CD4-positive, alpha-beta memory T cell (primary cell): ENCODE data around the gene DGKB. TPM values are rescaled to one million over a fixed set of nuclear protein-coding genes. Genes with fewer than 3 reads are reported as not detected.

Source experiments
- CTCF ChIA-PET: fragments of 350-600 bp; sonication (Branson Sonifier 250); formaldehyde crosslinking; loops from one replicate; lab custom pipeline; 2021; ENCODE audit warnings: inconsistent platforms; ENCODE audit not compliant: partially characterized antibody; lab: Charles Lee
- POLR2A ChIA-PET: fragments of 350-600 bp; sonication (Branson Sonifier 250); formaldehyde crosslinking; loops from one replicate; lab custom pipeline; 2021; ENCODE audit not compliant: partially characterized antibody; lab: Charles Lee
- DNase-seq, 5 donors: peaks; one replicate each; pipeline versions ENCODE4 v3.0.0 to v3.0.0-alpha.2; 2020 to 2022; ENCODE audit warnings: mixed read lengths in 1 of 5
- H3K27ac ChIP-seq: one replicate; pipeline ENCODE4 v1.7.0; 2013; ENCODE audit warnings: low read depth, low read length
- H3K27me3 ChIP-seq: 2 replicates; pipeline ENCODE4 v1.7.0; 2013; ENCODE audit warnings: mild to moderate bottlenecking, low read length, moderate library complexity; ENCODE audit not compliant: insufficient read depth
- H3K36me3 ChIP-seq: 2 replicates; pipeline ENCODE4 v1.7.0; 2013; ENCODE audit warnings: mild to moderate bottlenecking, low read length, moderate library complexity; ENCODE audit not compliant: insufficient read depth
- H3K4me1 ChIP-seq: 2 replicates; pipeline ENCODE4 v1.7.0; 2013; ENCODE audit warnings: mild to moderate bottlenecking, low read length, moderate library complexity; ENCODE audit not compliant: insufficient read depth
- H3K4me3 ChIP-seq, 2 donors: one replicate each; pipeline ENCODE4 v1.7.0; 2013; ENCODE audit warnings: low read length in 2 of 2, mild to moderate bottlenecking in 1 of 2
- H3K9me3 ChIP-seq, 2 donors: one replicate each; pipeline ENCODE4 v1.7.0; 2013; ENCODE audit warnings: low read length in 2 of 2, control low read depth in 1 of 2; ENCODE audit not compliant: control insufficient read depth in 1 of 2
- H3K27ac Mint-ChIP-seq, 7 donors: one replicate each; pipeline ENCODE4 v1.8.0; 2020 to 2021; ENCODE audit warnings: mixed read lengths in 7 of 7, mild to moderate bottlenecking in 6 of 7, inconsistent platforms in 3 of 7, moderate library complexity in 3 of 7
- H3K27me3 Mint-ChIP-seq, 2 donors: one replicate each; pipeline ENCODE4 v1.8.0; 2020 to 2021; ENCODE audit warnings: mixed read lengths in 2 of 2
- H3K36me3 Mint-ChIP-seq, 2 donors: one replicate each; pipeline ENCODE4 v1.8.0; 2020 to 2021; ENCODE audit warnings: mixed read lengths in 2 of 2, inconsistent platforms in 1 of 2, mild to moderate bottlenecking in 1 of 2
- H3K4me1 Mint-ChIP-seq, 4 donors: one replicate each; pipeline ENCODE4 v1.8.0; 2020 to 2021; ENCODE audit warnings: mixed read lengths in 4 of 4, mild to moderate bottlenecking in 1 of 4
- H3K4me3 Mint-ChIP-seq, 8 donors: one replicate each; pipeline ENCODE4 v1.8.0; 2020 to 2021; ENCODE audit warnings: mixed read lengths in 8 of 8, mild to moderate bottlenecking in 7 of 8, moderate library complexity in 6 of 8, inconsistent platforms in 3 of 8
- H3K9me3 Mint-ChIP-seq, 8 donors: one replicate each; pipeline ENCODE4 v1.8.0; 2020 to 2021; ENCODE audit warnings: mixed read lengths in 8 of 8, mild to moderate bottlenecking in 5 of 8, inconsistent platforms in 3 of 8, moderate library complexity in 1 of 8
- intact Hi-C: fragments of 100-400 bp; cut with micrococcal nuclease; formaldehyde crosslinking; loops from one replicate; pipeline ENCODE4 v1.15.1; 2023
- polyA plus RNA-seq, 2 donors: library from polyadenylated mRNA; unstranded; fragments of 300-500 nt; fragmentation: Illumina TruSeq; gene quantifications; one replicate each; pipeline ENCODE4 v1.2.3, GENCODE V29; 2021
- total RNA-seq, 2 experiments: library from RNA; stranded (reverse); gene quantifications; one replicate each; pipeline ENCODE4 v1.2.3, GENCODE V29; 2021

DGKB gene
- total and polyA plus RNA-seq, 4 experiments from 2014 or later = not detected

- Mint-ChIP-seq H3K27me3 (no peaks in the 10 kb centered on the region), H3K27ac (no peak overlapping the region), H3K4me1 (no peaks in the 10 kb centered on the region), H3K4me3 (no peak overlapping the region), H3K36me3 (no peaks in the 10 kb centered on the region), H3K9me3 (peaks cover 0 to 9% (median 0%) of the 10 kb centered on the region in 8 donors)
- Histone ChIP-seq H3K27me3 (no peaks in the 10 kb centered on the region), H3K27ac (no peak overlapping the region), H3K4me3 (no peak overlapping the region), H3K9me3 (no peaks in the 10 kb centered on the region), H3K4me1 (no peaks in the 10 kb centered on the region), H3K36me3 (no peaks in the 10 kb centered on the region)
- POLR2A ChIA-PET = no interaction called here
- DNase-seq = no peak
- intact Hi-C loops = no loop called here
- CTCF ChIA-PET = no interaction called here
Observed at GRCh38 chr7:14521183-14521582, 381.4 kb downstream of the DGKB start.

GRCh38 chr7:14510268-14510667, 392.3 kb downstream of the DGKB start:
- Histone ChIP-seq H3K36me3 (no peaks in the 10 kb centered on the region), H3K27ac (no peak overlapping the region), H3K4me3 (no peak overlapping the region), H3K27me3 (no peaks in the 10 kb centered on the region), H3K4me1 (no peaks in the 10 kb centered on the region), H3K9me3 (no peaks in the 10 kb centered on the region)
- H3K36me3 Mint-ChIP-seq = no peaks in the 10 kb centered on the region
- no peak overlapping the region for H3K4me3 Mint-ChIP-seq
- H3K9me3 Mint-ChIP-seq = peaks cover 0 to 4% (median under 1%) of the 10 kb centered on the region in 8 donors
- CTCF ChIA-PET = no interaction called here
- no peaks in the 10 kb centered on the region for H3K27me3 Mint-ChIP-seq
- H3K4me1 Mint-ChIP-seq = peaks cover 2 to 8% (median 6%) of the 10 kb centered on the region in 4 donors
- no peak for DNase-seq
- no peak overlapping the region for H3K27ac Mint-ChIP-seq
- intact Hi-C loops = no loop called here
- POLR2A ChIA-PET = no interaction called here

GRCh38 chr7:14507617-14508016, 394.9 kb downstream of the DGKB start:
- no peak for DNase-seq
- Histone ChIP-seq H3K4me1 (no peaks in the 10 kb centered on the region), H3K27ac (no peak overlapping the region), H3K4me3 (no peak overlapping the region), H3K36me3 (no peaks in the 10 kb centered on the region), H3K27me3 (no peaks in the 10 kb centered on the region), H3K9me3 (no peaks in the 10 kb centered on the region)
- ChIA-PET POLR2A (no interaction called here), CTCF (no interaction called here)
- Mint-ChIP-seq H3K27me3 (no peaks in the 10 kb centered on the region), H3K9me3 (peaks cover 0 to 4% (median under 1%) of the 10 kb centered on the region in 8 donors), H3K4me3 (no peak overlapping the region), H3K36me3 (no peaks in the 10 kb centered on the region), H3K27ac (no peak overlapping the region), H3K4me1 (peaks cover 2 to 8% (median 6%) of the 10 kb centered on the region in 4 donors)
- intact Hi-C loops = no loop called here

- H3K9me3 Mint-ChIP-seq = peaks cover 0 to 11% (median 4%) of the 10 kb centered on the region in 8 donors
- Histone ChIP-seq H3K9me3 (no peaks in the 10 kb centered on the region), H3K27me3 (no peaks in the 10 kb centered on the region), H3K4me1 (no peaks in the 10 kb centered on the region), H3K4me3 (no peak overlapping the region), H3K27ac (no peak overlapping the region), H3K36me3 (no peaks in the 10 kb centered on the region)
- POLR2A ChIA-PET = no interaction called here
- intact Hi-C loops = no loop called here
- CTCF ChIA-PET = no interaction called here
- no peak overlapping the region for H3K27ac Mint-ChIP-seq
- H3K36me3 Mint-ChIP-seq = no peaks in the 10 kb centered on the region
- no peak for DNase-seq
- H3K4me3 Mint-ChIP-seq = no peak overlapping the region
- H3K4me1 Mint-ChIP-seq = peaks cover 0 to 2% (median 0%) of the 10 kb centered on the region in 4 donors
- no peaks in the 10 kb centered on the region for H3K27me3 Mint-ChIP-seq
Observed at GRCh38 chr7:14505906-14506305, 396.6 kb downstream of the DGKB start.

GRCh38 chr7:14504134-14504533, 398.4 kb downstream of the DGKB start:
- Mint-ChIP-seq H3K27ac (no peak overlapping the region), H3K27me3 (no peaks in the 10 kb centered on the region), H3K9me3 (peaks cover 0 to 7% (median 3%) of the 10 kb centered on the region in 8 donors), H3K4me3 (no peak overlapping the region), H3K36me3 (no peaks in the 10 kb centered on the region), H3K4me1 (no peaks in the 10 kb centered on the region)
- intact Hi-C loops = no loop called here
- H3K27me3 ChIP-seq = no peaks in the 10 kb centered on the region
- POLR2A ChIA-PET = no interaction called here
- no peak overlapping the region for H3K27ac ChIP-seq
- no peaks in the 10 kb centered on the region for H3K4me1 ChIP-seq
- CTCF ChIA-PET = no interaction called here
- no peak overlapping the region for H3K4me3 ChIP-seq
- H3K9me3 ChIP-seq = no peaks in the 10 kb centered on the region
- no peaks in the 10 kb centered on the region for H3K36me3 ChIP-seq
- DNase-seq = no peak

- no peak overlapping the region for H3K27ac ChIP-seq
- H3K27ac Mint-ChIP-seq = no peak overlapping the region
- POLR2A ChIA-PET = no interaction called here
- H3K9me3 Mint-ChIP-seq = peaks cover 0 to 7% (median 4%) of the 10 kb centered on the region in 8 donors
- no peaks in the 10 kb centered on the region for H3K36me3 ChIP-seq
- H3K4me3 Mint-ChIP-seq = no peak overlapping the region
- H3K36me3 Mint-ChIP-seq = no peaks in the 10 kb centered on the region
- H3K4me1 Mint-ChIP-seq = no peaks in the 10 kb centered on the region
- intact Hi-C loops = no loop called here
- CTCF ChIA-PET = no interaction called here
- no peaks in the 10 kb centered on the region for H3K27me3 ChIP-seq
- H3K4me3 ChIP-seq = no peak overlapping the region
- H3K9me3 ChIP-seq = no peaks in the 10 kb centered on the region
- no peaks in the 10 kb centered on the region for H3K4me1 ChIP-seq
- no peaks in the 10 kb centered on the region for H3K27me3 Mint-ChIP-seq
- DNase-seq = no peak
Observed at GRCh38 chr7:14503623-14504022, 398.9 kb downstream of the DGKB start.

GRCh38 chr7:14501436-14501835, 401.1 kb downstream of the DGKB start:
- Histone ChIP-seq H3K4me3 (no peak overlapping the region), H3K4me1 (no peaks in the 10 kb centered on the region), H3K36me3 (no peaks in the 10 kb centered on the region), H3K9me3 (no peaks in the 10 kb centered on the region), H3K27me3 (no peaks in the 10 kb centered on the region), H3K27ac (no peak overlapping the region)
- DNase-seq = no peak
- ChIA-PET CTCF (no interaction called here), POLR2A (no interaction called here)
- Mint-ChIP-seq H3K4me1 (no peaks in the 10 kb centered on the region), H3K36me3 (no peaks in the 10 kb centered on the region), H3K27me3 (no peaks in the 10 kb centered on the region), H3K9me3 (peaks cover 0 to 9% (median 4%) of the 10 kb centered on the region in 8 donors), H3K4me3 (no peak overlapping the region), H3K27ac (no peak overlapping the region)
- intact Hi-C loops = no loop called here

GRCh38 chr7:14497390-14497789, 405.2 kb downstream of the DGKB start:
- ChIA-PET POLR2A (no interaction called here), CTCF (no interaction called here)
- Mint-ChIP-seq H3K9me3 (peaks cover 0 to 7% (median 4%) of the 10 kb centered on the region in 8 donors), H3K27me3 (no peaks in the 10 kb centered on the region), H3K4me3 (no peak overlapping the region), H3K4me1 (no peaks in the 10 kb centered on the region), H3K27ac (no peak overlapping the region), H3K36me3 (no peaks in the 10 kb centered on the region)
- Histone ChIP-seq H3K4me1 (no peaks in the 10 kb centered on the region), H3K36me3 (no peaks in the 10 kb centered on the region), H3K27ac (no peak overlapping the region), H3K27me3 (no peaks in the 10 kb centered on the region), H3K4me3 (no peak overlapping the region), H3K9me3 (no peaks in the 10 kb centered on the region)
- intact Hi-C loops = no loop called here
- no peak for DNase-seq
